ENCODE results near the gene HDDC2.

- TF ChIP-seq ZBTB7A (IDR thresholded peaks at IDR 0.05; ENCODE audit: borderline replicate concordance, control insufficient read depth, low read depth, low read length), result no peak
- TF ChIP-seq VEZF1 (CRISPR knock-in tag; IDR thresholded peaks at IDR 0.05), result no peak
- no peak for TF ChIP-seq ZKSCAN1 (IDR thresholded peaks at IDR 0.05; ENCODE audit: low read depth, low read length)
- TF ChIP-seq STAT5B (CRISPR knock-in tag; IDR thresholded peaks at IDR 0.05), result no peak
- no peak for TF ChIP-seq CTCF (IDR thresholded peaks at IDR 0.05 in 2 of 3, conservative IDR thresholded peaks at IDR 0.05 in 1 of 3; ENCODE audit: insufficient read depth in 2 of 3, low read depth in 1 of 3, low read length in 3 of 3)
- TF ChIP-seq ZBTB43 (CRISPR knock-in tag; IDR thresholded peaks at IDR 0.05), result no peak
- no peak for TF ChIP-seq MAFF (IDR thresholded peaks at IDR 0.05; ENCODE audit: low read length)
- TF ChIP-seq ZNF696 (CRISPR knock-in tag; conservative IDR thresholded peaks at IDR 0.05), result no peak
Observed at GRCh38 chr6:125337706-125338105, 35.9 kb upstream of the HDDC2 start.
